DND-41 (cell line): ENCODE results near the gene SINHCAF.

Source experiments
- ATAC-seq: fragments of 200-7000 bp; cut with Tn5 transposase; 3 replicates; pipeline ENCODE4 v1.9.1; 2021; ENCODE audit warnings: low read depth; ENCODE audit not compliant: insufficient read depth
- DNase-seq: peaks from one replicate; pipeline ENCODE4 v3.0.0-alpha.2; 2020
- H2AFZ ChIP-seq: 2 replicates; pipeline ENCODE4 v1.6.0; 2012; ENCODE audit warnings: low read depth, low read length
- H3K27ac ChIP-seq: 2 replicates; pipeline ENCODE4 v1.5.1; 2012; ENCODE audit warnings: low read length, inconsistent platforms
- H3K27me3 ChIP-seq: fragments of 200-600 bp; sonication (generic); 2 replicates; pipeline ENCODE4 v1.6.0; 2012; ENCODE audit warnings: low read length, mild to moderate bottlenecking, inconsistent platforms; ENCODE audit not compliant: insufficient read depth, poor library complexity
- H3K36me3 ChIP-seq: 2 replicates; pipeline ENCODE4 v1.5.1; 2012; ENCODE audit warnings: low read length, inconsistent platforms; ENCODE audit not compliant: insufficient read depth
- H3K4me1 ChIP-seq: 2 replicates; pipeline ENCODE4 v1.5.1; 2012; ENCODE audit warnings: mild to moderate bottlenecking, low read length; ENCODE audit not compliant: insufficient read depth
- H3K4me2 ChIP-seq: 2 replicates; pipeline ENCODE4 v1.6.0; 2012; ENCODE audit warnings: mild to moderate bottlenecking, moderate library complexity, low read length, inconsistent platforms; ENCODE audit not compliant: insufficient read depth
- H3K4me3 ChIP-seq, 2 experiments: fragments of 200-600 bp in 1 of 2; shearing (Covaris generic) in 1 of 2; 2 replicates each; pipeline ENCODE4 v1.5.1; 2012 to 2016; ENCODE audit warnings: inconsistent platforms in 2 of 2, low read length in 2 of 2, mild to moderate bottlenecking in 2 of 2, low read depth in 1 of 2, moderate library complexity in 1 of 2
- H3K79me2 ChIP-seq: 2 replicates; pipeline ENCODE4 v1.6.0; 2012; ENCODE audit warnings: low read length, inconsistent platforms; ENCODE audit not compliant: insufficient read depth
- H3K9ac ChIP-seq: 2 replicates; pipeline ENCODE4 v1.6.0; 2012; ENCODE audit warnings: low read depth, mild to moderate bottlenecking, inconsistent platforms, low read length, moderate library complexity
- H3K9me3 ChIP-seq: 2 replicates; pipeline ENCODE4 v1.5.1; 2012; ENCODE audit warnings: low read length, moderate library complexity, mild to moderate bottlenecking, inconsistent platforms; ENCODE audit not compliant: insufficient read depth, severe bottlenecking
- H4K20me1 ChIP-seq: 2 replicates; pipeline ENCODE4 v1.6.0; 2012; ENCODE audit warnings: low read length; ENCODE audit not compliant: insufficient read depth
- EZH2 ChIP-seq: IDR thresholded peaks from 3 replicates; pipeline ENCODE4 v1.6.1; 2012; ENCODE audit warnings: borderline replicate concordance, low read depth, mild to moderate bottlenecking, moderate library complexity, low read length, inconsistent platforms; ENCODE audit not compliant: severe bottlenecking
- TF ChIP-seq, protein P1 (sequence below): IDR thresholded peaks from 2 replicates; pipeline ENCODE4 v1.5.1; 2012; ENCODE audit warnings: borderline replicate concordance, low read length, moderate library complexity, mild to moderate bottlenecking; ENCODE audit not compliant: poor library complexity, severe bottlenecking; ENCODE audit errors: extremely low read depth

SINHCAF gene

DNA sequence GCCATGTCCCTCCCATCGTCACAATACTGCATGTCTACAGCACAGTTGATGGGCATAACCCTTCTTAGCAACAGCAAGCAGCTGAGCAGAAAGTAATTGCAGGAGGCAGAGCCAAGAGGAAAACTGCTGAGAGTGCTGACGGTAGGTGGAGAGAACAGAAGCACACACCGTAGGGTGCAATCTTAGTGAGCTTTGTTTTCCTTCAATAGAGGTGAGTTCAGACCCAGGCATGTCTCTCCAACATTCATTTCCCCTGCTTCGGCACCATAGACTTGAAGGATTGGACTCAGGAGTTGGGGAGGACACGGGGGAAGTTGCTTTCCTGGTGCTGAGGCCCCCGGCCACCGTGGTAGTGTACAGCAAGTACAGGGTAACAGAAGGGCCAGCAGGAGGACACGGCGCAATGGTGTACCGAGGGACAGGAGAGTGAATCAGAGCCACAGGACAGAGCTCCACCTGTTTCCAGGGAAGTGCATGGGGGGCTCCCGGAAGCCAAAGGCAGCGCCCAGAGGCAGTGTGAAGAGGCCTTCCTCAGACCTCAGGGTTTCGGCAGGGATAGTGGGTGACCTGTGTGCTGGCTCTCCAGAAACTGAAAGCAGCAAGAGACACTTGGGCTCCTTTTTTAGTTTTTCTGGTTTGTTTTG is 36.3 kb upstream of the SINHCAF start:
- peaks cover 17% of the 10 kb centered on the region for H3K4me1 ChIP-seq
- H3K27ac ChIP-seq, result no peak overlapping the region
- H3K4me2 ChIP-seq, result no peak overlapping the region; the same call in 1 of the 2 replicates
- no peak for TF ChIP-seq EZH2
- TF ChIP-seq, protein P1, sequence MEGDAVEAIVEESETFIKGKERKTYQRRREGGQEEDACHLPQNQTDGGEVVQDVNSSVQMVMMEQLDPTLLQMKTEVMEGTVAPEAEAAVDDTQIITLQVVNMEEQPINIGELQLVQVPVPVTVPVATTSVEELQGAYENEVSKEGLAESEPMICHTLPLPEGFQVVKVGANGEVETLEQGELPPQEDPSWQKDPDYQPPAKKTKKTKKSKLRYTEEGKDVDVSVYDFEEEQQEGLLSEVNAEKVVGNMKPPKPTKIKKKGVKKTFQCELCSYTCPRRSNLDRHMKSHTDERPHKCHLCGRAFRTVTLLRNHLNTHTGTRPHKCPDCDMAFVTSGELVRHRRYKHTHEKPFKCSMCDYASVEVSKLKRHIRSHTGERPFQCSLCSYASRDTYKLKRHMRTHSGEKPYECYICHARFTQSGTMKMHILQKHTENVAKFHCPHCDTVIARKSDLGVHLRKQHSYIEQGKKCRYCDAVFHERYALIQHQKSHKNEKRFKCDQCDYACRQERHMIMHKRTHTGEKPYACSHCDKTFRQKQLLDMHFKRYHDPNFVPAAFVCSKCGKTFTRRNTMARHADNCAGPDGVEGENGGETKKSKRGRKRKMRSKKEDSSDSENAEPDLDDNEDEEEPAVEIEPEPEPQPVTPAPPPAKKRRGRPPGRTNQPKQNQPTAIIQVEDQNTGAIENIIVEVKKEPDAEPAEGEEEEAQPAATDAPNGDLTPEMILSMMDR, result no peak
- H3K9ac ChIP-seq, result no peak overlapping the region
- H3K36me3 ChIP-seq, result no peaks in the 10 kb centered on the region
- no peak for DNase-seq
- peak overlapping the region; percentile 64; the same call in 1 of the 2 replicates for H2AFZ ChIP-seq
- no peaks in the 10 kb centered on the region for H4K20me1 ChIP-seq
- H3K9me3 ChIP-seq, result no peaks in the 10 kb centered on the region
- no peaks in the 10 kb centered on the region for H3K27me3 ChIP-seq
- H3K79me2 ChIP-seq, result no peaks in the 10 kb centered on the region
- no peak overlapping the region for H3K4me3 ChIP-seq
- peak; percentile 22; the same call in 1 of the 3 replicates for ATAC-seq

DNA sequence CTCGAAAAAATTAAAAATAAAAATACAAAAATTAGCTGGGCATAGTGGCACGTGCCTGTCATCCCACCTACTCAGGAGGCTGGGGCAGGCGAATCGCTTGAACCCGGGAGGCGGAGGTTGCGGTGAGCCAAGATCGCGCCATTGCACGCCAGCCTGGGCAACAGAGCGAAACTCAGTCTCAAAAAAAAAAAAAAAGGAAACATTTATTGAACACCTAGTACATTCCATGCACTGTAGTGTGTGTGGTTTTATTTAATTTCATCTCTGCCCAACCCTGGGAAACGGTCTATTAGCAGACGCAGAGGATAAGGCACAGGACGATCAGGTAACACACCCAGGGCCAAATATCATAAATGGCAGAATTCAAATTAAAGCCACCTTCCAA is 35.8 kb upstream of the SINHCAF start:
- Histone ChIP-seq H3K27me3 (no peaks in the 10 kb centered on the region), H3K9me3 (no peaks in the 10 kb centered on the region), H3K36me3 (no peaks in the 10 kb centered on the region), H3K27ac (no peak overlapping the region), H3K9ac (no peak overlapping the region), H3K4me1 (peaks cover 17% of the 10 kb centered on the region), H3K79me2 (no peaks in the 10 kb centered on the region), H3K4me2 (no peak overlapping the region), H3K4me3 (no peak overlapping the region), H4K20me1 (no peaks in the 10 kb centered on the region), H2AFZ (no peak overlapping the region)
- DNase-seq, result no peak
- TF ChIP-seq, protein P1, result no peak
- TF ChIP-seq EZH2, result no peak
- no peak for ATAC-seq

DNA sequence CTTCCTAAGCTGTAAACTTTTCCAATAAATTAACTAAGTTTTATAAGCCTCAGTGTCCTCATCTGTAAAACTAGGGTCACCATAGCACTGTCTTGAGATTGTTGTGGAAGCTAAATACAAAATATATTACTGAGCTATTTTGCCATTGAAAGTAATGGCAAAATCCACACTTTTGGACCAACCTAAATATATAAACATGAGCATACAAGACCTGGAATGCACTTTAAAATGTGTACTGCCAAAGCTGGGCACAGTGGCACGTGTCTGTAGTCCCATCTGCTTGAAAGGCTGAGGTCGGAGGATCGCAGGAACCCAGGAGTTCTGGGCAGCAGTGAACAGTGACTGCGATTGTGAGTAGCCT is 29.8 kb upstream of the SINHCAF start:
- Histone ChIP-seq H3K9ac (no peak overlapping the region), H3K27me3 (peaks cover 4% of the 10 kb centered on the region), H3K36me3 (no peaks in the 10 kb centered on the region), H3K4me1 (no peaks in the 10 kb centered on the region), H3K79me2 (no peaks in the 10 kb centered on the region), H3K4me3 (no peak overlapping the region), H3K9me3 (no peaks in the 10 kb centered on the region), H3K4me2 (no peak overlapping the region), H3K27ac (no peak overlapping the region), H2AFZ (no peak overlapping the region), H4K20me1 (no peaks in the 10 kb centered on the region)
- no peak for DNase-seq
- ATAC-seq, result no peak
- no peak for TF ChIP-seq EZH2
- TF ChIP-seq, protein P1, result no peak
